Measurements from ENCODE around the gene ZMPSTE24. TPM values are rescaled to one million over a fixed set of nuclear protein-coding genes. Genes with fewer than 3 reads are reported as not detected.
A peak's percentile ranks its signal among the peaks of the same experiment; 100 is the strongest.

ZMPSTE24 gene
- total and polyA plus RNA-seq, 11 donors: 20.3 to 45.8 (median 31.7) TPM

- WGBS, 4 donors: 93 to 96% (median 94%) methylated on average over 1 of the region's 1 CpG
- H3K4me1 ChIP-seq: peaks cover 0 to 16% (median 4%) of the 10 kb centered on the region in 12 donors
- intact Hi-C loops (cut with DNase I): loop anchor here in 1 of 10 donors (10.0 kb wide), 1 partner anchor 45 kb away; no protein-coding TSS in a partner anchor
- no peak overlapping the region for H3K4me3 ChIP-seq
- no peak overlapping the region for H3K27ac ChIP-seq
- no peaks in the 10 kb centered on the region for H3K9me3 ChIP-seq
- no peak for ATAC-seq
- no peaks in the 10 kb centered on the region for H3K27me3 ChIP-seq
- H3K36me3 ChIP-seq: peaks cover 0 to 57% (median 45%) of the 10 kb centered on the region in 9 donors
- DNase-seq: no peak
- TF ChIP-seq POLR2A (IDR thresholded peaks at IDR 0.05) (no peak), CTCF (IDR thresholded peaks at IDR 0.05) (no peak)
Measured at GRCh38 chr1:40239626-40240025, 18.4 kb upstream of the ZMPSTE24 start.

GRCh38 chr1:40240390-40240789 lies 17.6 kb upstream of the ZMPSTE24 start:
- H3K36me3 ChIP-seq: peaks cover 0 to 50% (median 38%) of the 10 kb centered on the region in 9 donors
- TF ChIP-seq POLR2A (IDR thresholded peaks at IDR 0.05) (no peak), CTCF (IDR thresholded peaks at IDR 0.05) (no peak)
- H3K4me3 ChIP-seq: no peak overlapping the region
- ATAC-seq (no peak), DNase-seq (no peak)
- intact Hi-C loops (cut with DNase I): no loop called here
- H3K9me3 ChIP-seq: no peaks in the 10 kb centered on the region
- WGBS, 4 donors: 85 to 97% (median 91%) methylated on average over 2 of the region's 2 CpGs
- peaks cover 0 to 16% (median 5%) of the 10 kb centered on the region in 12 donors for H3K4me1 ChIP-seq
- H3K27ac ChIP-seq: no peak overlapping the region
- H3K27me3 ChIP-seq: no peaks in the 10 kb centered on the region

- 86 to 91% (median 89%) methylated on average over 1 of the region's 1 CpG for WGBS, 4 donors
- no peak for ATAC-seq
- Histone ChIP-seq H3K27ac (peak overlapping the region in 1 of 12 donors; percentile 1), H3K4me1 (peaks cover 0 to 16% (median 5%) of the 10 kb centered on the region in 12 donors), H3K36me3 (peaks cover 0 to 40% (median 28%) of the 10 kb centered on the region in 9 donors), H3K27me3 (no peaks in the 10 kb centered on the region), H3K9me3 (no peaks in the 10 kb centered on the region), H3K4me3 (no peak overlapping the region)
- DNase-seq: no peak
- TF ChIP-seq POLR2A (IDR thresholded peaks at IDR 0.05) (no peak), CTCF (IDR thresholded peaks at IDR 0.05) (no peak)
- intact Hi-C loops (cut with DNase I): no loop called here
Measured at GRCh38 chr1:40241362-40241761, 16.7 kb upstream of the ZMPSTE24 start.

GRCh38 chr1:40243351-40243750 lies 14.7 kb upstream of the ZMPSTE24 start:
- no peak for DNase-seq
- WGBS, 4 donors: 35 to 55% (median 48%) methylated on average over 2 of the region's 2 CpGs
- TF ChIP-seq CTCF (IDR thresholded peaks at IDR 0.05) (no peak), POLR2A (IDR thresholded peaks at IDR 0.05) (no peak)
- Histone ChIP-seq H3K27me3 (no peaks in the 10 kb centered on the region), H3K4me3 (no peak overlapping the region), H3K27ac (no peak overlapping the region), H3K36me3 (peaks cover 0 to 20% (median 9%) of the 10 kb centered on the region in 9 donors), H3K9me3 (no peaks in the 10 kb centered on the region), H3K4me1 (peaks cover 0 to 16% (median 5%) of the 10 kb centered on the region in 12 donors)
- no peak for ATAC-seq
- intact Hi-C loops (cut with DNase I): no loop called here
